Measurements from ENCODE around the gene CBX8. TPM values are rescaled to one million over a fixed set of nuclear protein-coding genes. Genes with fewer than 3 reads are reported as not detected.

The CBX8 gene
- total RNA-seq, 2 donors from 2014 or later: 0.71 to 7.4 TPM

GRCh38 chr17:79840269-79840988, 43.6 kb upstream of the CBX8 start:
- Histone ChIP-seq H3K36me3 (peaks cover 4% of the 10 kb centered on the region), H3K4me3 (peak overlapping the region; percentile 90), H3K4me1 (ENCODE audit: control insufficient read depth in 1 of 2, low read depth in 2 of 2) (peaks cover 51 to 76% of the 10 kb centered on the region in 2 donors), H3K9me3 (no peaks in the 10 kb centered on the region), H3K27me3 (replicated peaks; ENCODE audit: insufficient read depth) (peaks cover 27% of the 10 kb centered on the region), H3K27ac (no peak overlapping the region)
- no peak for ATAC-seq (ENCODE audit: insufficient number of reproducible peaks, low FRiP score, low read depth)
- DNase-seq (ENCODE audit: low spot score): no peak
- no peak for TF ChIP-seq CTCF (IDR thresholded peaks at IDR 0.05)

- Histone ChIP-seq H3K9me3 (no peaks in the 10 kb centered on the region), H3K27me3 (replicated peaks; ENCODE audit: insufficient read depth) (peaks cover 27% of the 10 kb centered on the region), H3K4me1 (ENCODE audit: control insufficient read depth in 1 of 2, low read depth in 2 of 2) (peaks cover 46 to 71% of the 10 kb centered on the region in 2 donors), H3K36me3 (peaks cover 13% of the 10 kb centered on the region), H3K27ac (peak within 1 kb of the TSS; percentile 76 to 88), H3K4me3 (peak within 1 kb of the TSS; percentile 90)
- TF ChIP-seq CTCF (IDR thresholded peaks at IDR 0.05): peak; percentile 55
- DNase-seq (ENCODE audit: low spot score): peak; percentile 84
- peak; percentile 67 for ATAC-seq (ENCODE audit: insufficient number of reproducible peaks, low FRiP score, low read depth)
Measured at GRCh38 chr17:79839356-79840268, 42.7 kb upstream of the CBX8 start, which contains the start of gene CBX4. TSS of gene CBX4 (minus strand) at chr17:79839440. CDS start at chr17:79839251, 189 bp downstream.

GRCh38 chr17:79838522-79839274, 41.8 kb upstream of the CBX8 start:
- Histone ChIP-seq H3K36me3 (peaks cover 19% of the 10 kb centered on the region), H3K27me3 (replicated peaks; ENCODE audit: insufficient read depth) (peaks cover 27% of the 10 kb centered on the region), H3K9me3 (no peaks in the 10 kb centered on the region), H3K4me3 (peak overlapping the region; percentile 90), H3K4me1 (ENCODE audit: control insufficient read depth in 1 of 2, low read depth in 2 of 2) (peaks cover 37 to 62% of the 10 kb centered on the region in 2 donors), H3K27ac (peak overlapping the region; percentile 76 to 88)
- peak; percentile 11 for ATAC-seq (ENCODE audit: insufficient number of reproducible peaks, low FRiP score, low read depth)
- no peak for DNase-seq (ENCODE audit: low spot score)
- no peak for TF ChIP-seq CTCF (IDR thresholded peaks at IDR 0.05)

- Histone ChIP-seq H3K4me3 (peak overlapping the region; percentile 90), H3K9me3 (no peaks in the 10 kb centered on the region), H3K36me3 (peaks cover 19% of the 10 kb centered on the region), H3K4me1 (ENCODE audit: control insufficient read depth in 1 of 2, low read depth in 2 of 2) (peaks cover 32 to 55% of the 10 kb centered on the region in 2 donors), H3K27ac (peak overlapping the region; percentile 76 to 88), H3K27me3 (replicated peaks; ENCODE audit: insufficient read depth) (peaks cover 24% of the 10 kb centered on the region)
- TF ChIP-seq CTCF (IDR thresholded peaks at IDR 0.05): no peak
- no peak for DNase-seq (ENCODE audit: low spot score)
- no peak for ATAC-seq (ENCODE audit: insufficient number of reproducible peaks, low FRiP score, low read depth)
Measured at GRCh38 chr17:79837888-79838521, 41.1 kb upstream of the CBX8 start.

Data from thoracic aorta (tissue), 2 donors.